ENCODE measurements around the gene COX7B.

The COX7B gene

GRCh38 chrX:77945910-77946545 lies 46.8 kb downstream of the COX7B start:
- DNase-seq = peak; percentile 67

- no peak for DNase-seq
Observed at GRCh38 chrX:77946571-77946970, 47.3 kb downstream of the COX7B start.

- no peak for DNase-seq
Observed at GRCh38 chrX:77949840-77950239, 50.6 kb downstream of the COX7B start.

GRCh38 chrX:77952173-77952572 lies 52.9 kb downstream of the COX7B start:
- DNase-seq = no peak

GRCh38 chrX:77953302-77953701 lies 54.0 kb downstream of the COX7B start:
- DNase-seq = no peak

DNA sequence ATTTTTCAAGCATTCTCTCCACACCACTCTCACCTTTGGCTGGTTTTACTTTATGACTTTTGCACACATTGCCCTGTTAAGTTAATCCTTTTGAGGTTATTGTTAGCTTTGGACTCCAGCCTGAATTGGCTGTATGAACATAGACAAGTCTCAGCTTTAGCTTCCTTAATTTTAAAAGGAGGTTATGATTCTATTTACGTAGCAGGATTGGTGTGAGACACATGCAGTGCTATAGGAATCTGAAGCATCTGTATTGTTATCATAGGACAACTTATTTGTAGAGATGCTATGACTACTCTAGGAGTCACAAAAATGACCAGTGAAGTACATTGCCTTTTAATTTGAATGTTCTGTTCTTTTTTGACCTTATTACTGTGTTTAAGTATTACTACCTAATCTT lies 54.4 kb downstream of the COX7B start:
- DNase-seq = no peak

Measured in MV-4-11 (cell line).